Psoas muscle (tissue), 8 donors: ENCODE data around the gene GALNTL6. TPM values are rescaled to one million over a fixed set of nuclear protein-coding genes. Genes with fewer than 3 reads are reported as not detected.

Experiments
- ATAC-seq, 4 donors: fragments of 200-7000 bp; cut with Tn5 transposase; one replicate each; pipeline ENCODE4 v1.9.1; 2020; ENCODE audit warnings: moderate library complexity in 3 of 4, mild to moderate bottlenecking in 2 of 4
- DNase-seq, 2 donors: peaks; one replicate each; pipeline ENCODE4 v3.0.0-alpha.2; 2020
- H3K27ac ChIP-seq: fragments of 200-600 bp; one replicate; pipeline ENCODE4 v1.8.0; 2022
- H3K27me3 ChIP-seq, 3 donors: fragments of 200-600 bp in 1 of 3; one replicate each; pipeline versions ENCODE4 v1.6.1 to v1.8.0; 2013 to 2022; ENCODE audit warnings: low read length in 2 of 3, mild to moderate bottlenecking in 2 of 3, moderate library complexity in 1 of 3; ENCODE audit not compliant: insufficient read depth in 3 of 3
- H3K36me3 ChIP-seq, 2 donors: fragments of 200-600 bp in 1 of 2; one replicate each; pipeline versions ENCODE4 v1.6.1 to v1.8.0; 2013 to 2022; ENCODE audit warnings: low read depth in 1 of 2, mild to moderate bottlenecking in 1 of 2, moderate library complexity in 1 of 2; ENCODE audit not compliant: insufficient read depth in 1 of 2
- H3K4me1 ChIP-seq: fragments of 200-600 bp; one replicate; pipeline ENCODE4 v1.8.0; 2022
- H3K4me3 ChIP-seq: fragments of 200-600 bp; one replicate; pipeline ENCODE4 v1.8.0; 2022; ENCODE audit warnings: mild to moderate bottlenecking
- H3K9me3 ChIP-seq: fragments of 200-600 bp; one replicate; pipeline ENCODE4 v1.8.0; 2022
- CTCF ChIP-seq: fragments of 200-600 bp; IDR thresholded peaks from one replicate; pipeline ENCODE4 v1.8.0; 2022; ENCODE audit warnings: antibody characterized with exemption
- WGBS, 3 donors: extraction: QIAGEN DNeasy Blood & Tissue Kit; methylation state at CpG; one replicate each; pipeline versions ENCODE4 v1.1.6 to v1.1.7; 2013; 5-methylcytosine and 5-hydroxymethylcytosine counted together
- intact Hi-C, 2 donors: fragments of 100-400 bp; cut with DNase I; formaldehyde crosslinking; loops; one replicate each; pipeline versions ENCODE4 v1.11.0 to v1.14.2; 2022
- polyA plus RNA-seq, 3 donors: library from polyadenylated mRNA; stranded (reverse); fragments of 200-250 nt; gene quantifications; one replicate each; pipeline ENCODE4 v1.2.3, GENCODE V29; 2013
- total RNA-seq, 4 donors: library from RNA; stranded (reverse); fragmentation: NEBNext Ultra II Directional in 2 of 4; extraction: Animal tissue kit (Norgen Biotek cat#: 25700) in 2 of 4; gene quantifications; one replicate each; pipeline versions ENCODE4 v1.2.1 to v1.2.4, GENCODE V29; 2021 to 2023
- donor health status: healthy with polysubstance abuse.
- donor health status: DM: no; HTN: no; CAD: no; lungs with moderate emphysema.
- donor health status: Bipolar disorder and iron deficiency.
- donor health status: healthy.
- donor health status: DM: yes; HTN: yes; CAD: no.
- donor health status: DM: no; HTN: no; CAD: no.
- donor health status: DM: no; HTN: no; CAD: no.
- donor health status: DM: yes; HTN: yes; CAD: no.

Gene GALNTL6
- total and polyA plus RNA-seq, 7 donors: 0.01 to 0.91 (median 0.21) TPM; not detected in 3

GRCh38 chr4:172997217-172997609, 1184.0 kb downstream of the GALNTL6 start:
- intact Hi-C loops: no loop called here
- Histone ChIP-seq H3K9me3 (no peaks in the 10 kb centered on the region), H3K36me3 (no peaks in the 10 kb centered on the region), H3K27me3 (no peaks in the 10 kb centered on the region), H3K27ac (no peak overlapping the region), H3K4me3 (no peak overlapping the region), H3K4me1 (peaks cover 4% of the 10 kb centered on the region)
- no peak for TF ChIP-seq CTCF
- ATAC-seq (no peak), DNase-seq (no peak)
- 48 to 69% (median 56%) methylated on average over 6 of the region's 6 CpGs for WGBS, 3 donors

GRCh38 chr4:172997856-172998255, 1184.7 kb downstream of the GALNTL6 start:
- no peaks in the 10 kb centered on the region for H3K9me3 ChIP-seq
- DNase-seq: no peak
- no peak for TF ChIP-seq CTCF
- no peaks in the 10 kb centered on the region for H3K27me3 ChIP-seq
- H3K27ac ChIP-seq: no peak overlapping the region
- intact Hi-C loops: no loop called here
- peaks cover 4% of the 10 kb centered on the region for H3K4me1 ChIP-seq
- no peak overlapping the region for H3K4me3 ChIP-seq
- ATAC-seq: no peak
- no peaks in the 10 kb centered on the region for H3K36me3 ChIP-seq

GRCh38 chr4:172998527-172999469, 1185.6 kb downstream of the GALNTL6 start:
- 55 to 63% (median 61%) methylated on average over 7 of the region's 7 CpGs for WGBS, 3 donors
- DNase-seq: no peak
- intact Hi-C loops: no loop called here
- TF ChIP-seq CTCF: no peak
- H3K9me3 ChIP-seq: no peaks in the 10 kb centered on the region
- no peaks in the 10 kb centered on the region for H3K36me3 ChIP-seq
- H3K4me3 ChIP-seq: no peak overlapping the region
- no peaks in the 10 kb centered on the region for H3K27me3 ChIP-seq
- H3K27ac ChIP-seq: peak overlapping the region; percentile 31
- peak; percentile 69 to 83 (median 77) for ATAC-seq
- H3K4me1 ChIP-seq: peaks cover 4% of the 10 kb centered on the region

- Histone ChIP-seq H3K36me3 (no peaks in the 10 kb centered on the region), H3K27me3 (no peaks in the 10 kb centered on the region), H3K9me3 (no peaks in the 10 kb centered on the region), H3K4me3 (no peak overlapping the region), H3K27ac (no peak overlapping the region), H3K4me1 (peaks cover 4% of the 10 kb centered on the region)
- intact Hi-C loops: no loop called here
- DNase-seq: no peak
- no peak for ATAC-seq
- TF ChIP-seq CTCF: no peak
Observed at GRCh38 chr4:173001571-173001970, 1188.4 kb downstream of the GALNTL6 start.
